ENCODE data around the gene MRI1.

MRI1 gene

GRCh38 chr19:13794757-13795589 is 30.7 kb downstream of the MRI1 start, which contains the start of gene ZSWIM4:
ZSWIM4 (plus strand) TSS chr19:13795443; CDS start chr19:13795649, 206 bp downstream.
- DNase-seq (ENCODE audit: low spot score), result peak; percentile 99

- DNase-seq (ENCODE audit: low spot score), result no peak
Observed at GRCh38 chr19:13795595-13796300, 31.4 kb downstream of the MRI1 start.

GRCh38 chr19:13796301-13797057 is 32.2 kb downstream of the MRI1 start:
- peak; percentile 87 for DNase-seq (ENCODE audit: low spot score)

- DNase-seq (ENCODE audit: low spot score), result no peak
Observed at GRCh38 chr19:13797058-13797440, 32.7 kb downstream of the MRI1 start.

- no peak for DNase-seq (ENCODE audit: low spot score)
Observed at GRCh38 chr19:13797870-13798269, 33.5 kb downstream of the MRI1 start.

GRCh38 chr19:13799669-13800068 is 35.3 kb downstream of the MRI1 start:
- no peak for DNase-seq (ENCODE audit: low spot score)

GRCh38 chr19:13803038-13803437 is 38.7 kb downstream of the MRI1 start:
- no peak for DNase-seq (ENCODE audit: low spot score)

GRCh38 chr19:13804830-13805683 is 40.7 kb downstream of the MRI1 start:
- DNase-seq (ENCODE audit: low spot score), result no peak

GRCh38 chr19:13806728-13807127 is 42.4 kb downstream of the MRI1 start:
- DNase-seq (ENCODE audit: low spot score), result no peak

- DNase-seq (ENCODE audit: low spot score), result no peak
Observed at GRCh38 chr19:13807421-13808021, 43.2 kb downstream of the MRI1 start.

GRCh38 chr19:13808856-13809255 is 44.5 kb downstream of the MRI1 start:
- no peak for DNase-seq (ENCODE audit: low spot score)

GRCh38 chr19:13812544-13812943 is 48.2 kb downstream of the MRI1 start:
- DNase-seq (ENCODE audit: low spot score), result no peak

- no peak for DNase-seq (ENCODE audit: low spot score)
Observed at GRCh38 chr19:13813147-13813546, 48.8 kb downstream of the MRI1 start.

- no peak for DNase-seq (ENCODE audit: low spot score)
Observed at GRCh38 chr19:13814550-13814949, 50.2 kb downstream of the MRI1 start.

GRCh38 chr19:13817018-13817614 is 52.8 kb downstream of the MRI1 start:
- no peak for DNase-seq (ENCODE audit: low spot score)

GRCh38 chr19:13817615-13818371 is 53.5 kb downstream of the MRI1 start:
- DNase-seq (ENCODE audit: low spot score), result no peak

GRCh38 chr19:13819238-13819637 is 54.9 kb downstream of the MRI1 start:
- no peak for DNase-seq (ENCODE audit: low spot score)

GRCh38 chr19:13821292-13821691 is 57.0 kb downstream of the MRI1 start:
- no peak for DNase-seq (ENCODE audit: low spot score)

- DNase-seq (ENCODE audit: low spot score), result no peak
Observed at GRCh38 chr19:13823256-13823655, 58.9 kb downstream of the MRI1 start.
